Fibroblast of villous mesenchyme (primary cell): ENCODE measurements around the gene HOOK2. TPM values are rescaled to one million over a fixed set of nuclear protein-coding genes. Genes with fewer than 3 reads are reported as not detected.

Experiments used
- DNase-seq: peaks from one replicate; pipeline ENCODE4 v3.0.0-alpha.2; 2010; ENCODE audit warnings: low read depth
- H3K4me3 ChIP-seq: 2 replicates; pipeline ENCODE4 v1.5.1; 2011; ENCODE audit warnings: low read depth, mild to moderate bottlenecking, low read length
- CTCF ChIP-seq: IDR thresholded peaks from 2 replicates; pipeline ENCODE4 v1.5.1; 2012; ENCODE audit warnings: low read depth, mild to moderate bottlenecking, low read length; ENCODE audit not compliant: insufficient read depth
- total RNA-seq: library from RNA; depleted of rRNA; stranded (reverse); fragments of >200 nt; gene quantifications from 2 replicates; pipeline ENCODE4 v1.2.3, GENCODE V29; 2012

HOOK2 gene
- total RNA-seq, 1 donor = 15.1 TPM

GRCh38 chr19:12788682-12789097, 13.3 kb upstream of the HOOK2 start:
- H3K4me3 ChIP-seq = peak overlapping the region; percentile 77
- peak; percentile 81 for DNase-seq
- no peak for TF ChIP-seq CTCF

DNA sequence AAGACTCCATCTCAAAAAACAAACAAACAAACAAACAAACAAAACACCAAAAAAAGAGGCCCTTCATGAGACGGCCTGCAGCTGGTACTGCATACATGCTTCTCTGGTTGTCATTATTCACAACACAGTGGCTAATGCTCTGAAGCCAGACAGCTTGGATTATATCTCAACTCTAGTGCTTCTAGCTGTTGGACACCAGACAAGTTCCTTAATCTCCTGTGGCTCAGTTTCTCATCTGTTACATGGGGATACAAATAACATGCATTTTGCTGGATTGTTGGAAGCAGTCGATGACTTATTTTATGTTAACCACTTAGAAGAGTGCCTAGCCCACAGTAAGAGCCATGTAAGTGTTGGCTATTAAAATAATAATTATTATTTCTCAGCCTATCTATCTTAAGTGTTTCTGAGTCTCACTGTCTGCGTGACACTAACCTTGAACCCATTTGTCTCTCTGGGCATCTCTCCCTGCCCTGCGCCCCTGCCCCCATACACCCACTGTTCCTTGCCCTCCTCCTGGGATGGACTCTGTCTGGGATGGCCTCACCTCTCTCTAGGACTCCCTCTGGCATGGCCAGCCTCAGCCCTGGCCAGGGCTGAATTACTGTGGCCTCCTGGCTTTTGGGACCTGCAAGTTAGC, 12.8 kb upstream of the HOOK2 start:
- TF ChIP-seq CTCF = no peak
- H3K4me3 ChIP-seq = peak overlapping the region; percentile 24
- no peak for DNase-seq

GRCh38 chr19:12787458-12787857, 12.1 kb upstream of the HOOK2 start:
- no peak overlapping the region for H3K4me3 ChIP-seq
- no peak for DNase-seq
- no peak for TF ChIP-seq CTCF

- DNase-seq = no peak
- no peak overlapping the region for H3K4me3 ChIP-seq
- TF ChIP-seq CTCF = no peak
These were observed 11.6 kb upstream of the HOOK2 start for GRCh38 chr19:12786952-12787351.

- no peak for TF ChIP-seq CTCF
- H3K4me3 ChIP-seq = no peak overlapping the region
- no peak for DNase-seq
These were observed 11.0 kb upstream of the HOOK2 start for GRCh38 chr19:12786141-12786870.

DNA sequence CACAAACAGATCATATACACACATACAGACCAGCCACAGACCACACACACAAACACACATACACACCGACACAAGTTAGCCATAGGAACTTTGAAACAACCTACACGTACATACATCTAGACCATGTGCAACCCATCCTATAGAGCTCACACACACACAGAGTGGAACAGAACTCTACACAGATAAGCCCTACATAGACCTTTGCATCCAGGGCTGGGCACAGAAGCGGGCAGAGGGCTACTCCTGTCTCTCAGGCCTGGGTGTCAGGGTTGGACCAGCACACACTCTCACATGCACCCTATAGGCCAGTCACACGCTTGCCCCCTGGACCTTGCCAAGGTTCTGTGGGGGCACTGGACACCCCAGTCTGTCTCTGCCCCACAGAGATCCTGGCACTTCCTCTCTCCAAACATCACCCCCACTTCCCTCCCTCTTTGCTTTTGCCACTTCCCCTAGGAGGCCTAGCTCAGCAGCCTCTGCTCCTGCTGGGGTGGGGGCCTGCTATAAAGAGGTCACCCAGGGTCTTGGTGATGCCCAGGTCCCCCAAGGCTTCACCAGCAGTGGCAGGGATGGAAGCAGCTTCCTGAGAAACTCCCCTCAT, 10.2 kb upstream of the HOOK2 start:
- DNase-seq = no peak
- no peak overlapping the region for H3K4me3 ChIP-seq
- TF ChIP-seq CTCF = no peak
